NCI-H774 (cell line): ENCODE data around the gene SLAMF7.
"Not testable (repeated sequence)": the region's sequence is repeated elsewhere in the genome, so short reads cannot be mapped to it uniquely, and the experiment has no call there.

Experiments used
- DNase-seq: peaks from one replicate; lab custom pipeline; 2025; lab: John Stamatoyannopoulos, UW

SLAMF7 gene

DNA sequence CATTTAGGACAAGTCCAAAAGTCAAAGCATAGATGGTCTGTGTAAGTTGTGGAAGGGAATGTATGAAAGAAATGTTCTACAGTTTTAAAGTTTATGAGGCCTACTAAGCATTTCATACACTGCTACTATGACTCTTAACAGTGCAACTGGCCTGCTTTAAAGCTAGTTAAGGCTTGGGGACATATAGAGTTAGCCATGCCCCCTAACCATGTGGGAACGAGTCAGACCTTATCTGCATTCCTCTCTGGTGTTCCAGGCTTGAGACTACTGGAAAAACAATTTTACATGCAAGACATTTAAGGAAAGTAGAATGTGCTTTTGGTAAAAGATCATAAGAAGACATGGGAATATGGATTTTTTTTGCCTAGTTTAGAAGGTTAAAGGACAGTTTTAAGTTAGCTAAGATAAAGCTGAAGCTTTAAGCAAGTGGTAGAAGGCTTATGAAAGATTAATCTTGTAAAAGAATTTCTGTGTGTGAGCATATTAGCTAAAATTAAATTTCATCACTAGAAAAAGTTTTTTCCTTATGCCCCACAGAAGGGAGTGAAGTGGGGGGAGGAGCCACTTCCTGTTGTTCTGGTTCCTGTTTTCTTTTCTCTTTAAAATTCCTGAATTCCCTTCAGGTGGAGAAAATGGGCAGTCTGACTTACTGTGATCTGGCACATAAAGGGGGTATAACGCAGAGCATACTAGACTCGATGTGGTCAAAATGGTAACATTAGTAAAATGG, 18.5 kb upstream of the SLAMF7 start:
- no peak for DNase-seq

DNA sequence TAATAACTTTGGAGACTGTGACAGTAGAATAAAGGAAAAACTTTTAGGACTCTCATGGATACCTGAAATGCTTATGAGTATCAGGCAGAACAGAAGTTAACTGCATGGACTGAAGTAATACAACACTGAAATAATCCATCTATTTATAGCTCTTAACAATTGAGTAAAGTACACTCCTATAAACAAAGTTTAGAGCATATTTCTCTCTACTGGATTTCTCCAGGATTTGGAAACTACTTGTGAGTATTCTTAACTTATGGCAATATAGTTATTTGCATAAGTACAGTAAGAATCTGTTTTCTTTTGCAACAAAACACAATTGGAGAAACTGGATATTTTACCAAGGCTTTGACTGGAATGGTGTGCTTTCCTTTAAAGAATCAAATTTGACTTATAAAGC, 17.6 kb upstream of the SLAMF7 start:
- DNase-seq = no peak

DNA sequence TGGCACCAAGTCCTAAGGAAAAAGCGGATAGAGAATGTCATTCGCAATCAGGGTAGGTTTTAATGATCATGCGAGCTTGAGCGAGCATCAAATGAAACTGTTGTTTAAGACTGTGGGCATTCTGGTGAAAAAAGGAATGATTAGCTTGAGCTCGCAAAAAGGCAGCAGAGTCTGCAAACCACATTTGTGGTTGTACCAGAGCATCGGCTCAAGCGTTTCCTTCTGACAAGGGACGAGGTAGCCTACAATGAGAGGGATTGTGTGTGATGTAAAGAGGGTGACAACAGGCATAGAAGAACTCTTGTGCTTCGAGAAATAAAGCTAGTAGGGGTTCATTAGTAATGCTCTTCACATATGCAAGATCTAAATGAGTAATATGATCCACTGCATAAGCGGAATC, 16.3 kb upstream of the SLAMF7 start:
- DNase-seq = no peak

DNA sequence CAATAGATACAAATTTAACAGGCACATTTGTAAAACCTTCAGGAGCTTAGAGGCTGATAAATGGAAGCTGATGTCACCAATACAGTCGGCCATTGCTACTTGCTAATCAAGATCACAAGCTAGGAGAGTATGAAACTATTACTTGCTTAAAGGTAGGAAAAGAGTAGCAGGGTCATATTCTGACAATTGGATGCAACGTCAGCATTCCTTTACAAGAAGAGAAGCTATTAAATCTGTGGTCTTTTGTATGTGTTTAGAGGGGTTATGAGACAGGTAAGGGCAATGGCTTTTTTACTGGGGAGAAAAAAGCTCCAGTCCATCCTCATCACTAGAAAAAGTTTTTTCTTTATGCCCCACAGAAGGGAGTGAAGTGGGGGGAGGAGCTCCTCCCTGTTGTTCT, 15.7 kb upstream of the SLAMF7 start:
- no peak for DNase-seq

DNA sequence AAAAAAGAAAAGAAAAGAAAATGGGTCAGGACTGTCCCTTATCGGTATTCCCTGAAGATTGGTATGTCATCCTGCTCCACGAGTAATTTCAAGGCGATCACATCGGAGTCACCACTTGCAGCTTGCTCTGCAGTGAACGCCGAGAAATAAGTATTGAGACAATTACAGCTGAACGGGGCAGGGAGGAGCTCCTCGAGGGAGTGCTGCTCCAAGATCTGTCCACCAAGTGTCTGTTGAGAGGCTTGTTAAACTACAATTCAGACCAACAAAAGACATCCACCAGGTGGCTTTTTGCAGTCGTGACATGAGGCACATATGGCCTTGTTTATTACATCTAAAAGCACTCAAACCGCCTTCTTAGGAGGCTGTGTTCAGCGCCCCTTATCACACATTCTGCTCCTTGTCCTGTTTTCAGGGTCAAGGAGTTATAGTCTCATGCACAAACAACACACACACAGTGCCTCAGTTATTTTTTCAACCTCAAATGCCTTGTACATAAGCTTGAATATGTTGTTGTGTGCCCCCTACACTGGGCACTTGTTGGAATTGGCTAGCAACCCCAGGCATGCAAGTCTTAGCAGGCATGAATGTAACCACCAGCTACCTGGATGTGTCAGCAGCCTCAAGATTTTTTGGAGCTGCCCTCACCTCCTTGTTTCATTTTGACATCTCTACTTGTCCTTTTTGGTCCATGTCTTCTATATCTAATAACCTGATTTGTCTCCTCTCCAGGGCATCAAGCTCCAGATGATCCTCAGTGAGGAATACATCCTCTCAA, 14.4 kb upstream of the SLAMF7 start:
- no peak for DNase-seq

DNA sequence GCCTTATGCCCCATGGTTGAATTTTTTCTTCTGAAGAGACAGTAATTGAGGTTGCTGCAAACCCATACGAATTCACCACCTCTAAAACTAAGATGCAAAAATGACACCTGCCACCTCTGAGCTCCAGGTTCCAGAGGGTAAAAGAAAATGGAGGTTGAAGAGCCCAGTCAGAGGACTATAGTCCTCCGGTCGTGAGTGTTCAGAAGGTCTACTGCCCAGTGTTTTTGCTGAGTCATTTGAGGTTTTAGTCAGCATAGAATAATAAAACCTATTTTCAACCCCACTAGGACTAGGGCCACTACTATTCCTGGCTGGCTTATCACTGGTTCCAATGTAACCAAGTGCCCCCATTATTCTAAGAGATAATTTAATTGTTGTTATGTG, 12.9 kb upstream of the SLAMF7 start:
- no peak for DNase-seq

DNA sequence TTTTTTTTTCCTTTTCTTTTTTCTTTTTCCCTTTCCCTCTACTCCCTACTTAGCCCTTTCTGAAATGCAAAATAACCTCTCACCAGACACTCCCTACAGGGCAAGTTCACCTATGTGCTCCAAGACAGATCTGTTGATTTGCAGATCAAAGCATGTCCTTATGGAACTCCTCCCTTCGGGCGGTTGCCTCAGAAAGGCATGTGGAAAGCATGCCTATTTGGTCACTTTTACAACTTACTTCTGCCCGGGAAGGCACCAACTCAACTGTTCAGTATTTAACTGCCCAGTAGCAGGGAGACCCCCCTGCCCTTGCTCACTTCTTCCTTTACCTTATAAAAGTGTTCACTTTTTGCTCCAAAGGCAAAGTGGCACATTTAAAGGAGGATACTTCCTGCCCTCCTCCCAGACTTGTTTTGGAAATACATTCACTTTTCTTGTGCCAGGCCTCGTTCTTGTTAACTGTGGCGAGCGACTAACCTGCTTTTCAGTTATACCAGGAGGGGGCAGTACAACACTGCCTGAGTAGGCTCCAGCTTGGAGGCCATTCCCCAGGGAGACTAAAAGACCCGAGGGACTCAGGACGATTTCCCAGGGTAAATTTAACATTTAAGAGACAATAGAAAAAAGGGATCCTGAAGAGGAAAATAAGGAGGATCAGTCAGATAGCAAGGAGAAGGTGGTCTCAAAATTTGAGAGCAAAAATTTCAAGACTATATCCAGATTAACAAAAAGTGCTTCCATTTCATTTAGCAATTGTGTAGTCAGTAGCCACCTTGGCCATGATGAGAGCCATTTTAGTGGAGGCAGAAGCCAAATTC, 12.3 kb upstream of the SLAMF7 start:
- DNase-seq = peak; percentile 23

DNA sequence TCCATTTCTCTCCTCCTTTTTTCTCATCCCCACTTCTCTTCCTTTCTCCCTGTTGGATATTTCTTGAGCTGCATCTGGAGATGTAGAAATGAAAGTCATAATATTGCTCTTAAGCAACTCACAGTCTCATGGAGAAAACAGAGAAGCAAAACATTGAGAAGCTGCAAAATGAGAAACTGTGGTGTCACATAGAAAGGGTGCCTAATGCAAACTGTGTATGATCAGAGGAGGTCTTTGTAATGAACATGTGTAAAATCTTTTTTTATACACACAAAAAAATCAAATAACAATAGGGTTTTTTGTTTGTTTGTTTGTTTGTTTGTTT, 11.8 kb upstream of the SLAMF7 start:
- no peak for DNase-seq

DNA sequence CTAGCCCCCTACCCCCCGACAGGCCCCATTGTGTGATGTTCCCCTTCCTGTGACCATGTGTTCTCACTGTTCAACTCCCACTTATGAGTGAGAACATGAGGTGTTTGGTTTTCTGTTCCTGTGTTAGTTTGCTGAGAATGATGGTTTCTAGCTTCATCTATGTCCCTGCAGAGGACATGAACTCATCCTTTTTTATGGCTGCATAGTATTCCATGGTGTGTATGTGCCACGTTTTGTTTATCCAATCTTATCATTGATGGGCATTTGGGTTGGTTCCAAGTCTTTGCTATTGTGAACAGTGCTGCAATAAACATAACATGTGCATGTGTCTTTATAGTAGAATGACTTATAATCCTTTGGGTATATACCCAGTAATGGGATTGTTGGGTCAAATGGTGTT, 7.5 kb upstream of the SLAMF7 start:
- not testable (repeated sequence) for DNase-seq

DNA sequence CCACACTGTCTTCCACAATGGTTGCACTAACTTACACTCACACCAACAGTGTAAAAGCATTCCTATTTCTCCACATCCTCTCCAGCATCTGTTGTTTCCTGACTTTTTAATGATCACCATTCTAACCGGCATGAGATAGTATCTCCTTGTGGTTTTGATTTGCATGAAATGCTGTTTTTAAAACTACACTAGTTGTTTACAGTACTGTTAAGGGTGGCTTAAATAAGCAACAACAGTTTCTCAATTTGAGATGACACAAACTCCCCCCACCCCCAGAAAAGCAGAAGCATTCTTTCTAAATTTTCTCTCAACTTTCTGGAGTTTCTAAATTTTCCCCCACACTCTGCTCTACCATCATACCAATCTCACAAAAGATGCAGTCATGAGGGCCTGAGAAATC, 7.1 kb upstream of the SLAMF7 start:
- no peak for DNase-seq

DNA sequence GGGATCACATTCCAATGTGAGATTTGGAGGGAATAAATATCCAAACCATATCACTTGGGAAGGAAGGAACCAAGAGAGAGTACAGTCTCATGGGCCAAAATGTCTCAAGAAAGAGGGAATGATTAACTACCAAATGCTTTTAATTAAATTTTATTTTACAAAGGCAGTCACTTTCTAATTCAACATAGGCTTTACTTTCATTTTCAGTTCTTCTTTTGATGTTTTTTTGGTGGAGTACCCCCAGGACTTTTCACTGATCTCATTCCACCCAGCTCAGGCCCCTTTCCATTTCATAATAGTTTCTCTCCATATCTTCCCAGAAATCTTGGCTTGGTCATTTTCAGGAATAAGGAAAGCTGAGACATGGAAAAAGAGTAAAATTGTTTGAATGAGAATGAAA, 5.1 kb upstream of the SLAMF7 start:
- no peak for DNase-seq

DNA sequence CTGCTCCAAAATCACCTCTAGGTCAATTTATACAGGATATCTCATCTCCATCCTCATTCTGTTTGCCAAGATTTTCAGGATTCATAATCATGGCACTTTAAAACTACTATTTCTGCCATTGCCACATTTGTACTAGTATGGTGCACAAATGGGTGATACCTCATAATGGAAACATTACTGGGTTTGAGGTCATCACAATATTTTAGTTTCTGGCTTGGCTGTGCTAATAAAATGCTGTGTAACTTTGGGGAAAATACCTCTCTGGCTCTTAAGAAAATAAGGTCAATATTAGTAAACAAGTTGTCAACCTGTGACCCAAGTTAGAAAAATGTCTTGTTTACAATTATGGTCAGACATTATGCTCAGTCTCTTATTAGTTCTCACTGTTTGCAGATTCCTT, 4.7 kb upstream of the SLAMF7 start:
- DNase-seq = no peak

DNA sequence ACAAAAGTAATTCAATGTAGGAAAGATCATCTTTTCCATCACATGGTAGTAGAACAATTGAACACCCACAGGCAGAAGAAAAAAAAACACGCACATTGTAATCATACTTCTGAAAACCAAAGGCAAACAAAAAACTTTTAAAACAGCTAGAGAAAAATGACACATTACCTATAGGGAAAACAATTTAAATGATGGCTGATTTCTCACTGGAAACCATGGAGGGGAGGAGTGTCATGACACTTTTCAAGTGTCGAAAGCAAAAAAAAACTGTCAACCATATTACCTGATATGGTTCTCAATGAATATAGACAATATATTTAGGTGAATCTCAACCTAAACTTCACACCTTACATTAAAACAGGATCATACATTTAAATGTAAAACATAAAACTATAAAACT, 776 bp upstream of the SLAMF7 start:
- no peak for DNase-seq

DNA sequence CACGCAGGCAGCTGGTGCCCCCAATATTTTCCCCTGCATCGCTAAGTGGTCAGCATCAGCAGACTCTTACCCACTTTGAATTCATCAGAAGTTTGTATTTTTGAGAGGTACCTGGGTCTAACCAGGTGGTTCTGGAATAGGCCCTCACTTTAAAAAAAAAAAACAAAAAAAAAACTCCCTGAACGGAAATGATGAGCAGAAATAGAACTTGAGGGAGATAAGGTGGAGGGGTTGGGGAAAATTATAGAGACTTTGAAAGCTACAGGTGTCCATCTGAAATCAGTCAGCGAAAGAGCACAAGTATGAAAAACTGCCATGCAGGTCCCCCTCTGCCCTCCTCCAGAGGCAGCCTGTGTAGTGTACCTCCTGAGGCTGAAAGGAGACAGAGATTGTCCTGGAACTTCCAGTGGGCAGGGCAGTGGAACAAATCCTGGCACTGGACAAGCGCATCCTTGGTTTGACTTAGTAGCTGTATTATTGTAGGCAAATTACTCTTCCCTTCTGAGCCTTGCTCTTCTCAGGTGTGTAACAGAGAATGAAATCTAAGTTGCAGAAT, 1.2 kb downstream of the SLAMF7 start:
- no peak for DNase-seq

DNA sequence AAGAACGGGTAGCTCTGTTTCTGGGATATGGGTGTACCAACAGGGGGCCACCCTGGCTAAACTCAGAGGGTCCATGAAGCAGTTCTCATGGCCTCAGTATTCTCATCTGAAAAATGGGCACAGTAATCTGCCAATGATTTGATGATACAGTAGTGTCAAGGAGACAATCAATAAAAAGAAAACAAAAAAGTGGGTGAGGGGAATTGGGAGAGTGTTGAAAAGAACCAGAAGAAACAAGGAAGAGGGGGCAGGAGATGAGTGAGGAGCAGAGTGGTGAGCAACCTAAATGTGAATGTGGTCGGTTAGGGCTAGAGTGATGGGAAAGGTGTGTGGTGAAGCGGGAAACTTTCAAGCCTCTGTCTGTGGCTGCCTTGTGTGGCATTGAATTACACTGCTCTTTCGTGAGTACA, 2.0 kb downstream of the SLAMF7 start:
- no peak for DNase-seq

DNA sequence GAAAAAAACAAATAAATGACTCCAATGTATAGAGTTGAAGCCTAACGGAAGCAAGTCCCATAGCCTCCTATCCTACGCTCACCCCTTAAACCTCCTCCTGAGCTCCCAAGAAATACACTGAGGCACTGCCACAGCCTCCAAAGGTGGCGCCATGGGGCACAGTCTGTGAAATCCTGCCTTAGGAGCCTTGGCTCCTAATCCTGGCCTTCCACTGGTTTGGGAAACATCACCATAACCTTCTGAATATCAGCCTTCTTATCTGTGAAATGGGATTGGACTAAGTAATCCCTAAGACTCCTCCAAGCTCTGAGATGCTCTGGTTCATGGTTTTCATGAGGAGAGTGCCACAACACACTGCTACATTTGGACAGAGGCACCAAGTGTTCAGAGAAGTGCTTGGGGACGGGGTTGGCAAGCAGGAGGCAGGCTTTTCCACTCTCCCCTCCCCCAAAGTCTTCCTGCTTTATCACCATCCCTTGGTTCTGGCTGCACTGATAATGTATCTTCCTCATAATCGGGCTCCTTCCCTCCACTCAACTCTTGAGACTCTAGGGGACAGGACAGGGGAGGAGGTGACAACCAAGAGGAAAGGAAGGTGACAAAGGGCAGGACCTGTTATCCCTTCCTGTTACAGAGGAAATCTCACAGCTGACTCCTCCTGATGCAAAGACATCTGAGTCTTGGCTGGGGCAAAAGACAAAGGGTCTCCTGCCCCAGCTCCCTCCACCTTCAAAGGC, 2.7 kb downstream of the SLAMF7 start:
- DNase-seq = no peak

DNA sequence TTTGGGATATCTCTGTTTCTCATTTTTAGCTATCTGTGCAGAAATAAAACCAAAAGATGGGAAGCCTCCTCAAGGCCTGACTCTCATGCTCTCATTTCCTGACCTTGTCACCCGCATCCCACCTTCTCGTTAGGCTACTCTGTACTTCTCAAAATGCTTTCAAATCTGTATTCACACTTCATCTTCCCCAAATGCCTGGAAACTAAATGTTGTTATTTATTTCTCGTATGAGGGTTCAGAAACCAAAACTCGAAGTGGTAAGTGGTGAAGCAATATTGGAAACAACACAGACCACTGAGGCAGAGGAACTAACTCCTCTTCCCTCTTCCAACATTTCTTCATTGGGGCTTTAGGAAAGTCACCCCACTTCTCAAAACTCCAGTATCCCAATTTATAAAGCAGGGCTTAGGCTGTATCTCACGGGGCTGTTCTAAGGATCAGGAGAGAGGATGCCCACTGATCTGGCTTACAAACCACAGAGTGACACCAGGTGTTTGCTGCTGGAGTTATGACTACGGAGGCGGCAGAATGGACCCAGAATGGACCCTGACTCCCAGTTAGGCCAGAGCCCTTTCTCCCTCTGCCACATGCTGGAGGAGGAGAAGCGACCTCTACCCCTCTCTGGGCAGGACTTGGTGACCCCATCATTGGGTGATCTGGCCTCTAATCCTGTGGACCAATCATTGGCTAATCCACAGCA, 3.5 kb downstream of the SLAMF7 start:
- no peak for DNase-seq

DNA sequence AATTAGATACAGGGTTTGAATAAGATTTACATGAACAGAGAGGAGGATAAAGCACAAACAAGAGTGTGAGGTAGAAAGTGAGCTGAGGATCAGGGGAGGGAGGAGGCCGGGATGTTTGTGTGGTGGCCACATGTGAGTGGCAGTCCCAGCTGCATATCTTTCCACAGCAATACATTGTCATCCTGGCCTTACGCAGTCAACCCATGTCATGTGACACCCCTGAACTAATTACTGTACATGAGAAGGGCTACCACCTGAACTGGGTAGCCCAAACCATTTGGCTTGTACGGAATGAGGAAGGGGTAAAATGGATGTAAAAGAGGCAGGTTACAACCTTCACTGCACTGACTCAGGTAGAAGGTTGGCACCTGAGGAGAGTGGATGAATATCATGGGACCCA, 4.2 kb downstream of the SLAMF7 start:
- DNase-seq = no peak

DNA sequence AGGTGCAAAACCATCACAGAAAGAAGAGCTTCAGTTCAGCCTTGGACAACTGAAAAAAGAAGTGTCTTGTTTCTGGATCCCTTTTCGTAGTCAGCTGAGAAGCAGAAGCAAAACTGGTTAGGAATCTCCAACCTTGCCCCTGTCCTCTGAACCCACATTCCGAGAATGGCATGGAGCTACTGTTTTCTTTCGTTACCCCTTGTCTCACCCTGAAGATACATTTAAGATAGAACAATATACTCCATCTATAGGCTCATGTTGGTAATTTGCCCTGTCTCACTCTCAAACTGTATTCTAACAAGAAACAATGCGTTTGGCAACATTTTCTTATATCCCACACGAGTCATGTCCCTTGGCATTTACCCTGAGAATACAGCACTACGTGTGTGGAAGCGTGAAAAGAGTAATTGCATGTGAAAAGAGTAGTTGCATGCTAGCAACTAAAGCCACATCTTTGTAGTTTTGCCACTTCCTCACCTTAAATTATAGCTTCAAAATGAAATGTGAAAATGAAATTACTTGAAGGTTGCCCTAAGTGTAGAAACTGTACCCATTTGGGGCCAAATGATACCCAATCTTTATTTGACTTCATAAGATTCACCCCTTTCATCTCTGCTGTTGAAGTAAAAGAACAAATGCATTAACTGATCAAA, 5.3 kb downstream of the SLAMF7 start:
- no peak for DNase-seq

DNA sequence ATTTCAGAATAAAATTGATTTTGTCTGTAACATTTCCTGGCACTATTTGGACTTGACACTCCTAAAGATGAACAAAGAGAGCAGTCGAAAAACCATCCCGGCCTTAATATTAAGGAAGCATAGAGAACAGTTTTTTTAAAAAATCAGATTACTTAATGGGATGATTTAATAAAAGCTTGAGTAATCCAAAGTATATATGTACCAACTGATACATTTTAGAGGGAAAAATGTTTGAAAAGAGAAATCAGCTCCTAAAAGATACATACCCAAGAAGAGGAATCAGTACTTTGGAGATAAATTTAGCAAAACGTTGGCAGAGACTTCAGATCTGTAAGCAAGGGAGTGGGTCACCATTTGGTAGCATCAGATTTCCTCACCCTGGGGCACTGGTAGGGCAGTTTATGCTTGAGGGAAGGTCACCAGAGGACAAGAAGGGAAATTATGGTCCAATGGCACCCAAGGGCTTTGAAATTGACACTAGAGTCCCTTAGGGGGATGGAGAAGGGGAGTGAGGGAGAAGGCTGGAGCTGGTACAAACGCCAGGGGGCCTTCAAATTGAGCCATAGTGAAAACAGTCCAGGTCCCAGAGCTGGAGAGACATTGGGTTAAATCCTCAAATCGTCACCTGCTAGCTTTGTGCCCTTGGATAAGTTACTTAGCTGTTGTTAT, 5.9 kb downstream of the SLAMF7 start:
- DNase-seq = no peak
